Suprapubic skin (tissue), 4 donors: ENCODE data around the gene FIGN. TPM values are rescaled to one million over a fixed set of nuclear protein-coding genes. Genes with fewer than 3 reads are reported as not detected.
A peak's percentile ranks its signal among the peaks of the same experiment; 100 is the strongest.

Experiments used
- DNase-seq, 2 donors: peaks; one replicate each; pipeline ENCODE4 v3.0.0-alpha.2; 2019; ENCODE audit warnings: low spot score in 2 of 2
- H3K27ac ChIP-seq: fragments of 200-600 bp; sonication (generic); one replicate; pipeline ENCODE4 v1.5.1; 2019
- H3K27me3 ChIP-seq: fragments of 200-600 bp; sonication (generic); one replicate; pipeline ENCODE4 v1.5.1; 2019
- H3K36me3 ChIP-seq: fragments of 200-600 bp; sonication (generic); one replicate; pipeline ENCODE4 v1.5.1; 2019
- H3K4me1 ChIP-seq: fragments of 200-600 bp; sonication (generic); one replicate; pipeline ENCODE4 v1.5.1; 2019
- H3K4me3 ChIP-seq: fragments of 200-600 bp; sonication (generic); one replicate; pipeline ENCODE4 v1.5.1; 2019; ENCODE audit warnings: mild to moderate bottlenecking
- H3K9me3 ChIP-seq: fragments of 200-600 bp; sonication (generic); one replicate; pipeline ENCODE4 v1.5.1; 2019
- EP300 ChIP-seq: sonication (generic); formaldehyde crosslinking; IDR thresholded peaks from one replicate; pipeline ENCODE4 v1.6.1; 2017; ENCODE audit warnings: antibody characterized with exemption
- POLR2A ChIP-seq, 2 donors: fragments of 450-650 bp; IDR thresholded peaks; one replicate each; pipeline ENCODE4 v1.6.1; 2017; ENCODE audit warnings: antibody characterized with exemption in 2 of 2, mild to moderate bottlenecking in 2 of 2, moderate library complexity in 2 of 2
- POLR2AphosphoS5 ChIP-seq, 3 donors: sonication (generic); formaldehyde crosslinking; IDR thresholded peaks; one replicate each; pipeline ENCODE4 v1.6.1; 2017; ENCODE audit warnings: antibody characterized with exemption in 3 of 3
- WGBS: methylation state at CpG from one replicate; pipeline ENCODE4 v1.1.5; 2018; 5-methylcytosine and 5-hydroxymethylcytosine counted together
- total RNA-seq, 4 donors: library from RNA; depleted of rRNA; stranded (reverse); fragments of >200 nt; gene quantifications; one replicate each; pipeline ENCODE4 v1.1.0, GENCODE V29; 2016
- TF ChIP-seq, protein P1 (sequence below), 2 donors: fragments of 200-600 bp in 1 of 2; fragments of 450-650 bp in 1 of 2; sonication (generic) in 1 of 2; IDR thresholded peaks; one replicate each; pipeline ENCODE4 v1.5.1; 2016 to 2019; ENCODE audit warnings: antibody characterized with exemption in 2 of 2, mild to moderate bottlenecking in 1 of 2, moderate library complexity in 1 of 2

The FIGN gene
- total RNA-seq, 4 donors from 2014 or later, result 1.6 to 2.2 (median 1.9) TPM

DNA sequence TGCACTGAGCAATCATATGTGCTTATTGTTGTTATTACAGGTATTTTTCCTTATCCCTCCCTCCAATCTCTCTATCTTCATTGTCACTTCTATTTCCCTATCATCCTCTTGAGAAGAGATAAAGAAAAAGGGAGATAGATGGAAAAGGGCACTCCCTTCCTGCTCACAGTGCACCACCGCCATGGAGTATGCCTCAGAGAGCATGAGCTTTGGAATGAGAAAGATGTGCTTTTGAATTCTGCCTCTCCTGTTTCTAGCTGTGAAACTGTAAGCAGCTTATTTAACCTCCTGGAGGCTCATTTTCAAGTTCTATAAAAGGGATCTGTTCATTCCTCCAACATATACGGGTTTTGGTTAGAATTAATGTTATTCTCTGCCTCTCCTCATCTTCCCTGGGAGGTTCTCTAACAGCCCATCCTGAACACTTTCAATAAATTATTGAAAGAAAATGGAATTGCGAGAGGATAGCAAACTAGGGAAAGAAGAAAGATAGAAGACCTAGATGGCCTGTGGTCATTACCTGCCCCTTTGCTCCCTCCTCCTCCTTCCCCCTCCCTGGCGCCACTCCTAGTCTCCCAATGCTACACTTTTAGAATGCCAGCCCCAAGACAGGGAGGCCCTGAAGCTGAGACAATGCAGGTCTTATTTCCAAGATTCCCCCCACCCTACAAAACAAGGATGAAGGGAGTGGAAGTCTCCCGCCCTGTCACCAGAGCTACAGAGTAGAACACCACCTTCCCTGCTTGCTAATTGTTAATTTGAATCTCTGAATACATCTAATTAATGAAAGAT is 37.8 kb downstream of the FIGN start:
- H3K9me3 ChIP-seq, result no peaks in the 10 kb centered on the region
- H3K27ac ChIP-seq, result no peak overlapping the region
- TF ChIP-seq POLR2AphosphoS5 (IDR thresholded peaks at IDR 0.05) (no peak), EP300 (no peak), POLR2A (IDR thresholded peaks at IDR 0.05) (no peak)
- TF ChIP-seq, protein P1, sequence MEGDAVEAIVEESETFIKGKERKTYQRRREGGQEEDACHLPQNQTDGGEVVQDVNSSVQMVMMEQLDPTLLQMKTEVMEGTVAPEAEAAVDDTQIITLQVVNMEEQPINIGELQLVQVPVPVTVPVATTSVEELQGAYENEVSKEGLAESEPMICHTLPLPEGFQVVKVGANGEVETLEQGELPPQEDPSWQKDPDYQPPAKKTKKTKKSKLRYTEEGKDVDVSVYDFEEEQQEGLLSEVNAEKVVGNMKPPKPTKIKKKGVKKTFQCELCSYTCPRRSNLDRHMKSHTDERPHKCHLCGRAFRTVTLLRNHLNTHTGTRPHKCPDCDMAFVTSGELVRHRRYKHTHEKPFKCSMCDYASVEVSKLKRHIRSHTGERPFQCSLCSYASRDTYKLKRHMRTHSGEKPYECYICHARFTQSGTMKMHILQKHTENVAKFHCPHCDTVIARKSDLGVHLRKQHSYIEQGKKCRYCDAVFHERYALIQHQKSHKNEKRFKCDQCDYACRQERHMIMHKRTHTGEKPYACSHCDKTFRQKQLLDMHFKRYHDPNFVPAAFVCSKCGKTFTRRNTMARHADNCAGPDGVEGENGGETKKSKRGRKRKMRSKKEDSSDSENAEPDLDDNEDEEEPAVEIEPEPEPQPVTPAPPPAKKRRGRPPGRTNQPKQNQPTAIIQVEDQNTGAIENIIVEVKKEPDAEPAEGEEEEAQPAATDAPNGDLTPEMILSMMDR (IDR thresholded peaks at IDR 0.05), result no peak
- WGBS, result 85% methylated on average over 5 of the region's 5 CpGs
- no peak overlapping the region for H3K4me3 ChIP-seq
- H3K36me3 ChIP-seq, result no peaks in the 10 kb centered on the region
- no peaks in the 10 kb centered on the region for H3K27me3 ChIP-seq
- peaks cover 5% of the 10 kb centered on the region for H3K4me1 ChIP-seq
- no peak for DNase-seq

DNA sequence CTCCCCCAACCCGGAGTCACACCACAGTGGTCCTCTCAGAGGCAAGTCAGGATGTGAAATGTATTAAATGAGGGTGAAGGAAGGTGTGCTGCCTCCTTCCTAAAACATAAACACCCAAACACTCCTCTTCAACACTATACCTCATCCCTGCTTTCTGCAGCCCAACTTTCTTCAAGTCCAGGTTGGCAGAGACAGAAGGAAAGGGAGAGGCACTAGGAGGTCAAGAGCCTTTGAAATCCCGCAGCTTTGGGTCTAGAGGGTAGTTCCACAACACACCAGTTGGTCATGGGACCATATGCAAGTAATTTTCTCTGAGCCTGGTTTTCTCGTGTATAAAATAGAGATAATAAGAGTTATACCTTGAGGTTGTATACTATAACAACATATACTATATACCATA is 38.4 kb downstream of the FIGN start:
- TF ChIP-seq POLR2AphosphoS5 (IDR thresholded peaks at IDR 0.05), result no peak
- TF ChIP-seq POLR2A (IDR thresholded peaks at IDR 0.05), result no peak
- WGBS, result 62% methylated on average over 3 of the region's 3 CpGs
- Histone ChIP-seq H3K27me3 (no peaks in the 10 kb centered on the region), H3K4me1 (peaks cover 10% of the 10 kb centered on the region), H3K27ac (no peak overlapping the region), H3K4me3 (no peak overlapping the region), H3K9me3 (no peaks in the 10 kb centered on the region), H3K36me3 (no peaks in the 10 kb centered on the region)
- DNase-seq, result no peak

DNA sequence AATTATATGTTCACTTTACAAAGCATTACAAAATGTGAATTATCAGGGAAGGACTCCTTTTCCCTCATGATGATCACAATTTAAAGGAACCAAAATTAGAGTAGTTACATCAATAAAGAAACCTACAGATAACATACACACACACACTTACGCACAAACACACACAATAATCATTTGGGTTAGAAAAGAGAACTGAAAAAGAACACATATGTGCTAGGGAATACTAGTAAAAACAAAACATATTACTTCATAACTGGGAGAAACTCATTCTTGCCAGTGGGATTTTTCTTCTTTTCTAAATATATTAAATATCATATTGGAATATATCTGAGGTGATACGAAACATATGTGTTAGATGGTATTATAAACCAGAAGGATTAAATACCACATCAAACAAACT is 42.3 kb downstream of the FIGN start:
- H3K4me1 ChIP-seq, result peaks cover 25% of the 10 kb centered on the region
- H3K36me3 ChIP-seq, result no peaks in the 10 kb centered on the region
- TF ChIP-seq EP300 (no peak), POLR2AphosphoS5 (IDR thresholded peaks at IDR 0.05) (no peak), POLR2A (IDR thresholded peaks at IDR 0.05) (no peak)
- TF ChIP-seq, protein P1 (IDR thresholded peaks at IDR 0.05), result no peak
- no peak for DNase-seq
- H3K27ac ChIP-seq, result no peak overlapping the region
- H3K4me3 ChIP-seq, result no peak overlapping the region
- H3K9me3 ChIP-seq, result no peaks in the 10 kb centered on the region
- 92% methylated on average over 2 of the region's 2 CpGs for WGBS
- H3K27me3 ChIP-seq, result no peaks in the 10 kb centered on the region

DNA sequence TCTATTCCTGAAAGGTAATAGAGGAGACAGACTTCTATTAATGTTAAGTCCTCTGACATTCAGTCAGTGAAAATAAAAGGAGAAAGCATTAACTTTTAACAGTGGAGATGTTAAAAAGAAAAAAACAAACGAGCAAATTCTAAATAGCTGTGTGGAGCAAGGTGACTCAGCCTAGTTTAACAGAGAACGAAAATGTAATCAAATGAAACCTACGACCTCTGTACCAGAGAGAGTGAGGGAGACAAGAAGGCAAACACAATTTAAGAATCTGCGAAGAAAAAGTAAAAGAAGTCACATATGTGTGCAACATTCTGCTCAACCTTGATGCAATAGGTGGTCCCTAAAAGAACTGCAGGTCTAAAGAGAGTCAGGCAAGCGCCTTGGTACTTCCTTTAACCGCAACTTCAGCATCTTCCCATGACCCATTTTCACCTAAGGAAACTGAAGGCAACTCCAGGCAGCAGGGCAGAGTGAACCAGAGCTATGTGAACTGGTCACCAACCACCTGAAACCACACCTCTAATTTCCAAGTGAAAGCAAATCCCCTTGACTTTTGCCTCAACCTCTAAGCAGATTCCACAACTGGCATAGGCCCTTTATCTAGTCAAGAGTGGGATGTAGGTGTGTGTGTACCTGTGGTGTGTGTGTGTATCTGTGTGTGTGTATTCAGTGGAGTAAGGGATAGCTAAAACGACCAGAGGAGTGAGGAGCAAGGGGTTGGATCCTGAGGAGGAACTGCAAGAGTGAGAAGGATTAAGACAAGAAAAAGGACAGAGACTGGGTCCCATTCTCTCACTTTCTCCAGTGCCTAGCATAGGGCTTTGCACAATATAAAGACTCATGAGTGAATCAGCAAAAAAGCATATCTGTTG is 43.0 kb downstream of the FIGN start:
- TF ChIP-seq, protein P1 (IDR thresholded peaks at IDR 0.05), result no peak
- no peak for TF ChIP-seq POLR2AphosphoS5 (IDR thresholded peaks at IDR 0.05)
- no peak for TF ChIP-seq EP300
- no peak for TF ChIP-seq POLR2A (IDR thresholded peaks at IDR 0.05)
- Histone ChIP-seq H3K4me1 (peaks cover 25% of the 10 kb centered on the region), H3K9me3 (no peaks in the 10 kb centered on the region), H3K27ac (peak overlapping the region; percentile 70), H3K36me3 (no peaks in the 10 kb centered on the region), H3K4me3 (no peak overlapping the region), H3K27me3 (no peaks in the 10 kb centered on the region)
- 76% methylated on average over 7 of the region's 7 CpGs for WGBS
- DNase-seq, result no peak

DNA sequence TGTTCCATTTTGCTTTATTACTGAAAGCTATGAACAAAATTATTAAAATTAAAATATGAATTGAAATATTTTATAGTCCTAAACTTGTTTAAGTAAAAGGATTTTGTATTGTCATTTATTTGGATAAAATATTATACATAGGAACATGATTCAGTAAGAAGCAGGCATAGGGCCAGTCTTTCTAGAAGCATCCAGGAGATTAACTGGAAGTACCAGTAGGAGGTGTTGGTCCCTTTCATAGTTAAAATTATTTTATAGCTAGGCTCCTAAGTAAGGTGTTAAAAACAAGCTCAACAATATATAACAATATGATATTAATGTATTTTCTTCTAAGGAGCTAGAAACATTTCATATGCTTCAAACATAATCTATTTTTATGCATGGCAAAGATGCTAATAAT is 43.7 kb downstream of the FIGN start:
- Histone ChIP-seq H3K9me3 (no peaks in the 10 kb centered on the region), H3K27ac (peak overlapping the region; percentile 70)

More for the DNA sequence above, 43.7 kb downstream of the FIGN start:
- no peak overlapping the region for H3K4me3 ChIP-seq
- no peaks in the 10 kb centered on the region for H3K27me3 ChIP-seq
- H3K36me3 ChIP-seq, result no peaks in the 10 kb centered on the region
- peaks cover 25% of the 10 kb centered on the region for H3K4me1 ChIP-seq
- DNase-seq, result no peak
- no peak for TF ChIP-seq POLR2AphosphoS5 (IDR thresholded peaks at IDR 0.05)
- TF ChIP-seq, protein P1 (IDR thresholded peaks at IDR 0.05), result no peak
- no peak for TF ChIP-seq EP300
- no peak for TF ChIP-seq POLR2A (IDR thresholded peaks at IDR 0.05)
